GM15510 (cell line): Measurements from ENCODE around the gene HECTD4.

Experiments
- POLR2A ChIP-seq: IDR thresholded peaks from 3 replicates; pipeline ENCODE4 v1.6.1; 2011; ENCODE audit warnings: borderline replicate concordance; ENCODE audit not compliant: insufficient read length; ENCODE audit errors: extremely low read depth

HECTD4 gene

DNA sequence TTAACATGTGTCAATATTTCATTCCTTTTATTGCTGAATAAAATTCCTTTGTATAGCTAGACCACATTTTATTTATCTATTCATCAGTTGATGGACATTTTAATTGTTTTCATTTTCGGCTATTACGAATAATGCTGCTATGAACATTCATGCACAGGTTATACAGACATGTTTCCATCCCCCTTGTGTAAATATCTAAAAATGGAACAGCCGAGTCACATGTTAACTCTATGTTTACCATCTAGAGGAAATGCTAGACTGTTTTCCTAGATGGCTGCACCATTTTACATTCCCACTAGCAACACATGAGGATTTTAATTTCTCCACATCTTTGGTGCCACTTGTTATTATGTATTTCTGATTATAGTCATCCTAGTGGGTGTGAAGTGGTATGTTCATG lies 49.2 kb downstream of the HECTD4 start:
- TF ChIP-seq POLR2A = no peak

DNA sequence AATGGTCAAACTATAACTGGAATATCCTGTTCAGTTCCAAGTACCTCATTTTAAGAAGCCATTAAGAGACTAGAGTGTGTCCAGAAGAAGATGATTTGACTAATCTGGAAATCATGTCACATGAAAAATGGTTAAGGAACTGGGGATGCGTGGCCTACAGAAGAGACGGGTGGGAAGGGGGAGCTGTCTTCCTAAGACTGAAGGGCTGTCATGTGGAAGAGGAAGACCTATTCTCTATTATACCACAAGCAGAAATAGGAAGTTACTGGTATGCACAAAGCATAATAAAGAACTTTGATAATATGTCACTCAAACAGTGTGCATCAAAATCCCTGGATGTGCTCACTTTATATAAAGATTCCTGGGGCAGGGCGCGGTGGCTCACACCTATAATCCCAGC lies 50.3 kb downstream of the HECTD4 start:
- TF ChIP-seq POLR2A = no peak

DNA sequence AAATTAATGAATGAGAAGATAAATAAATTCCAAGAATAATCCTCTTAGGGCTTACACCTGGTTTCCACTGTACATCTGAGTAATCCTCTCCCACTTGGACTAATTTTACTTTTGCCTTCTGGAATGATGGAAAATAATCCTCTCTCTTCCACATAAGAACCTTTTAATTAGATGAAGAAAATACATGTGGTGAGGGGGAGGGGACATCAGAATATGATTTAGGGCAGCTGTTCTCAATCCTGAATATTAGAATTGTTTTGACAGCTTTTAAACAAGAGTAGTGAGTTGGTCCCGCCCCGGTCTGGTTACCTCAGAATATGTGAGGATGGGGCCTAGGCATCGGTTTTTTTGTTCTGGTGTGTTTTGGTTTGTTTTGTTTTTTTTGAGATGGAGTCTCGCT lies 51.5 kb downstream of the HECTD4 start:
- TF ChIP-seq POLR2A = no peak

GRCh38 chr12:112328456-112329124 lies 53.6 kb downstream of the HECTD4 start:
- TF ChIP-seq POLR2A = no peak

DNA sequence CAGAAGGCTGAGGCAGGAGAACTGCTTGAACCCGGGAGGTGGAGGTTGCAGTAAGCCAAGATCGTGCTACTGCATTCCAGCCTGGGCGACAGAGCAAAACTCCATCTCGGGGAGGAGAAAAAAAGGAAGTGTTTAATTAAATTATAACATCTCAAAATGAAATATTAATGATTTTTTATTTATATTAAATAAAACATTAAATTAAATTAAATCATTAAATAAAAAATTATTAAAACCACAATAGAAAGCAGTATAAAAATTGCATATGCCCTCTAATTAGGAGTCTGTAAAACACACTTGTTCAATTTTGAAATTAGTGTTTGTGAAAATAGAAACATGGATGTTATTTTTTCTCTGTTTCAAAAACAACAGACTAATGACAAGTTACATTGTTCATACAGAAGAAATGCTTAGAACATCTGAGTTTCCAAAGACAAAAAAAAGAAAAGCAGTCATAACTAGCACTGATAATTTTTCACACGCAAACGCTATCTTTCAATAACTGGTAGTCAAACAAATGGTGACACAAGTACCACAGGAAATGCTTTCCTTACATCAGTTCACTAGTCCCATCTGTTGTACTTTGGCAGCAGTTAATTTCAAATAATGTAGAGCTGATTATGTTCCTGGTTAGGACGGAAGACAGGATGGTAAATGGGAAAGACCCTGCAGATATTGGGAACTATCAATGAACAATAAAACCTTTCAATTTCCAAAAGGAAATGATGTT lies 54.9 kb downstream of the HECTD4 start:
- TF ChIP-seq POLR2A = no peak

DNA sequence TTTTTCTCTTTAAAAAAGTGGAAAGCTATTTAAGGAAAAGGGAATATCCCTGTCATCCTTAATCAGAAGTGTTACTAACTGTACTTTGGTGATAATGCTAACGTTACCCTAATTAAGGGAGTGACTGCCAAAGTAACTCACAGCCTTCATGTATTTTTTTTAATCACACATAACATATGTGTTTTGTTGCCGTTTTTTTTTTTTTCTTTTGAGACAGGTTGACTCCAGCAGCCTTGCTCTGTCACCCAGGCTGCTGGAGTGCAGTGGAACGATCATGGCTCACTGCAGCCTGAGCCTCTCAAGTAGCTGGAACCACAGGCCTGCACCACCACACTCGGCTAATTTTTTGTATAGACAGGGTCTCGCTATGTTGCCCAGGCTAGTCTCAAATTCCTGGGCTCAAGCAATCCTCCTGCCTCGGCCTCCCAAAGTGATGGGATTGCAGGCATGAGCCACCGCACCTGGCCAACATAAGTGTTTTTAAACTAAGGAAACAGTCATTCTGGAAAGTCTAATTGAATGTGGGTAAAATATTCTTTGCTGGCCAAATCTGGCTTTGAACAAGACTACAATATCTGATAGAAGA lies 56.5 kb downstream of the HECTD4 start:
- no peak for TF ChIP-seq POLR2A

GRCh38 chr12:112325157-112325556 lies 57.1 kb downstream of the HECTD4 start:
- no peak for TF ChIP-seq POLR2A

DNA sequence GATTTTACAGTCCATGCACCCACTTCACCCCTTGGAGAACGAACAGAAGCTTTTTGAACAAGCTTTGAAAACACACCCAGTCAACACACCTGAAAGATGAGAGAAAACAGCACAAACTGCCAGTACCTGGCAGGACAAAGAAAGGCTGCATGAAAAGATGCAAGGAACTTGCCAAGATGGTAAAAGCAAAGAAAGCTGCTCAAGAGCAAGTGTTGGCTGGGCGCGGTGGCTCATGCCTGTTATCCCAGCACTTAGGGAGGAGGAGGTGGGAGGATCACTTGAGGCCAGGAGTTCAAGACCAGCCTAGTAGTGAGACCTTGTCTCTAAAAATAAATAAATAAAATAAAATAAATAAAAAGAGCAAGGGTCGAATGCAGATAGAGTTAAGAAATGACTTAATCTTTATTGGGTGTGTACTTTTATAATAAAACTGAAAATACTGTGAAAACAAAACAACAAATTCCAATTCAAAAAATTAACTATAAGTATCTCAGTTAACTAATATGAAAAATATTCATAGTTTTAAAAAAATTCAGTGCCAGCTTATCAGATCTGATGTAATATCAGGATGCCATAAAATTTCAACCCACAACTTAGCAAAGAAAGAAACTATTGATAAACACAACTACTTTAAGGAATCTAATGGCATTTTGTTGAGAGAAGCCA lies 59.2 kb downstream of the HECTD4 start:
- no peak for TF ChIP-seq POLR2A

DNA sequence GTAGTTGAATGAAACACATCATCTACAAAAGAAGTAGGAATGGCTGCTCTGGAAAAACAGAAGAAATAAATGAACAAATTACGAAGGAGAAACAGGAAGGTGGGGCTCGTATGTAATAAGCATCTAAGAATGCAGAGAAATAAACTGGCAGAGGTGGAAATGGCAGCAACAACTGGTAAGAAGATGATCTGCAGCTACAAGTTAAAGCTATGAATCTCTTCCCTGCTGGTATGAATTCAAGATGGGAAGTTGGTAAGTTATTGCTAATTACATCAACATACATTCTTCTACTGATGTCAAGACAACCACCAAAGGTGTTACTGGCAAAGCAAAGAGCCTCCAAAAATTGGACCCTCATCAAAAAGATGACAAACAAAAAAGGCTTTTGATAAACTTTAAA lies 59.8 kb downstream of the HECTD4 start:
- no peak for TF ChIP-seq POLR2A

DNA sequence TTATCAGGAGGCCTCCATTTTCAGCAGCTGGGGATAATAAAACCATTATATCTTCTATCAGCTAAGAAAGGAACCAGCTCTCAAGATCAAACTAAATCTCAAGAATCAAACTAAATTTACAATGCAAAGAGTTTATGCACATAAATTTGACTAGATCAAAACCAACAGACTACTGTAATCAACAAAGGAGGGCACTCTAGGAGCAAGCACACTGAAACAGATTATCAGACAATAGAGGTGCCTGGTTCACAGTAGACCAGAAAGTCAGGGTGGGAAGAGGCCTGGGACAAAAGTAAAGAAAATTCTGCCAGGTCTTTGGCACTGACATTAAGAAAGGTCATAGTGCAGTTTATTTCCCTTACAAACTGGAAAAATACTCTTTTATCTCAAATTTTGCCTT lies 61.0 kb downstream of the HECTD4 start:
- no peak for TF ChIP-seq POLR2A

- no peak for TF ChIP-seq POLR2A
Observed at GRCh38 chr12:112319395-112319794, 62.8 kb downstream of the HECTD4 start.

GRCh38 chr12:112317481-112317880 lies 64.8 kb downstream of the HECTD4 start:
- no peak for TF ChIP-seq POLR2A

DNA sequence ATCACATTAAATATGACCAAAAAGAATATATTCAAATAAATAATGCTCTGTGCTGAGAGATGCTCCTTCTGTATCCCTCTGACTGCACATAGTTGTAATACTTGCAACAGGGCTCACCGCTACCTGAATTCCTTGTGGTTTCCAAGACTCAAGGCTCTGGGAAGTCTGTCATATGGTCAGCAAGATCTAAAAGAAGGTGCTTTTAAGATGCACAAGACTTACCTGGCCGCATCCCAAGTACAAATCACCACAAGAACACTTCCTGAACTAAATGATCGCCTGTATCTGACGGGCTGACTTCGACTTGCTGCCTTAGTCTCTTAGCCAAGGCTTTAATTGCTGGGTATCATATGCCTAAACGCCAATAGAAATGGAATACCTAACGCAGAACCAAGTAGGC lies 67.2 kb downstream of the HECTD4 start:
- no peak for TF ChIP-seq POLR2A

DNA sequence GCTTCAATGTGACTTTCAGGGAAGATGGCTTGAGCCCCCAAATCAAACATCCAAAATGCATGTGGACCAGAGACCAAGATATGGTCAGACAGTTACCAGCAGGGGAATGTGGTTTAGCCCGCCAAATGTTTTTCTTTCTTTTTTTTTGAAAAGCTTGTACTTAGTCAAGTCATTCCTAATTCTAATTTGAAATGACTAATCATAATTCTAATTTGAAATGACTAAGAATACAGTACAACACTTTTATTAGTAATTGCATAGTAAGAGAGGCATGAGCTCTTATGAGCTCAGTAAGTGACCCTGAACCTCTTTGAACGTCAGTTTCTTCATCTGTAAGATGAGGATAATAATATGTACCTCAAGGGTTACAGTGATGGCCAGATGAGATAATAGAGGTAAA lies 72.4 kb downstream of the HECTD4 start:
- TF ChIP-seq POLR2A = no peak

- no peak for TF ChIP-seq POLR2A
Observed at GRCh38 chr12:112308652-112309051, 73.6 kb downstream of the HECTD4 start.
